Skeletal muscle cell (primary cell): Measurements from ENCODE around the gene TIMM9.
"Not testable (repeated sequence)": the region's sequence is repeated elsewhere in the genome, so short reads cannot be mapped to it uniquely, and the experiment has no call there.

ENCODE experiments used
- DNase-seq: peaks from one replicate; pipeline ENCODE4 v3.0.0-alpha.2; 2010; ENCODE audit warnings: low read depth
- H3K4me3 ChIP-seq: 2 replicates; pipeline ENCODE4 v1.5.1; 2011; ENCODE audit warnings: low read depth, mild to moderate bottlenecking, control low read depth, low read length, moderate library complexity

Gene TIMM9

GRCh38 chr14:58401587-58401986 lies 25.7 kb downstream of the TIMM9 start:
- H3K4me3 ChIP-seq: no peak overlapping the region
- no peak for DNase-seq

- DNase-seq: no peak
- H3K4me3 ChIP-seq: no peak overlapping the region
These were observed 28.4 kb downstream of the TIMM9 start for GRCh38 chr14:58398895-58399294.

GRCh38 chr14:58398495-58398894 lies 28.8 kb downstream of the TIMM9 start:
- no peak for DNase-seq
- no peak overlapping the region for H3K4me3 ChIP-seq

GRCh38 chr14:58397156-58397555 lies 30.2 kb downstream of the TIMM9 start:
- no peak overlapping the region for H3K4me3 ChIP-seq
- no peak for DNase-seq

GRCh38 chr14:58395812-58396788 lies 31.2 kb downstream of the TIMM9 start, which contains the start of gene TOMM20L:
TOMM20L (plus strand) TSS chr14:58395930; CDS start chr14:58395958, 28 bp downstream.
- DNase-seq: no peak
- peak within 1 kb of the TSS; percentile 44 for H3K4me3 ChIP-seq

GRCh38 chr14:58395562-58395811 lies 31.8 kb downstream of the TIMM9 start:
- H3K4me3 ChIP-seq: peak overlapping the region; percentile 44
- DNase-seq: no peak

- no peak for DNase-seq
These were observed 36.5 kb downstream of the TIMM9 start for GRCh38 chr14:58390830-58391229.

GRCh38 chr14:58376791-58377190 lies 50.5 kb downstream of the TIMM9 start:
- no peak for DNase-seq

More at GRCh38 chr14:58390830-58391229, 36.5 kb downstream of the TIMM9 start:
- no peak overlapping the region for H3K4me3 ChIP-seq

GRCh38 chr14:58368956-58369355 lies 58.4 kb downstream of the TIMM9 start:
- no peak overlapping the region for H3K4me3 ChIP-seq
- no peak for DNase-seq

More at GRCh38 chr14:58376791-58377190, 50.5 kb downstream of the TIMM9 start:
- no peak overlapping the region for H3K4me3 ChIP-seq

- DNase-seq: no peak
- no peak overlapping the region for H3K4me3 ChIP-seq
These were observed 60.0 kb downstream of the TIMM9 start for GRCh38 chr14:58367296-58367695.

GRCh38 chr14:58364316-58364715 lies 63.0 kb downstream of the TIMM9 start:
- DNase-seq: no peak

GRCh38 chr14:58362798-58363412 lies 64.4 kb downstream of the TIMM9 start:
- DNase-seq: no peak
- no peak overlapping the region for H3K4me3 ChIP-seq

More at GRCh38 chr14:58364316-58364715, 63.0 kb downstream of the TIMM9 start:
- no peak overlapping the region for H3K4me3 ChIP-seq

GRCh38 chr14:58362272-58362671 lies 65.1 kb downstream of the TIMM9 start:
- not testable (repeated sequence) for H3K4me3 ChIP-seq, DNase-seq
